Adrenal gland (tissue), 5 donors: ENCODE results near the gene PDE8A.

Experiments
- POLR2A ChIP-seq, 2 donors: fragments of 450-650 bp; IDR thresholded peaks; one replicate each; pipeline ENCODE4 v1.6.1; 2017; ENCODE audit warnings: antibody characterized with exemption in 2 of 2, mild to moderate bottlenecking in 2 of 2, moderate library complexity in 1 of 2
- TF ChIP-seq, protein P1 (sequence below), 6 experiments: fragments of 450-650 bp in 4 of 6; fragments of 200-600 bp in 2 of 6; sonication (generic) in 1 of 6; IDR thresholded peaks; 1 replicate in 5 of 6; 2 replicates in 1 of 6; pipeline versions ENCODE4 v1.5.1 to v1.8.0; 2016 to 2021; ENCODE audit warnings: antibody characterized with exemption in 6 of 6, mild to moderate bottlenecking in 2 of 6, moderate library complexity in 1 of 6
- donor health status: DM: no; HTN: no; CAD: no.

- TF ChIP-seq POLR2A (IDR thresholded peaks at IDR 0.05) = no peak
- TF ChIP-seq, protein P1, sequence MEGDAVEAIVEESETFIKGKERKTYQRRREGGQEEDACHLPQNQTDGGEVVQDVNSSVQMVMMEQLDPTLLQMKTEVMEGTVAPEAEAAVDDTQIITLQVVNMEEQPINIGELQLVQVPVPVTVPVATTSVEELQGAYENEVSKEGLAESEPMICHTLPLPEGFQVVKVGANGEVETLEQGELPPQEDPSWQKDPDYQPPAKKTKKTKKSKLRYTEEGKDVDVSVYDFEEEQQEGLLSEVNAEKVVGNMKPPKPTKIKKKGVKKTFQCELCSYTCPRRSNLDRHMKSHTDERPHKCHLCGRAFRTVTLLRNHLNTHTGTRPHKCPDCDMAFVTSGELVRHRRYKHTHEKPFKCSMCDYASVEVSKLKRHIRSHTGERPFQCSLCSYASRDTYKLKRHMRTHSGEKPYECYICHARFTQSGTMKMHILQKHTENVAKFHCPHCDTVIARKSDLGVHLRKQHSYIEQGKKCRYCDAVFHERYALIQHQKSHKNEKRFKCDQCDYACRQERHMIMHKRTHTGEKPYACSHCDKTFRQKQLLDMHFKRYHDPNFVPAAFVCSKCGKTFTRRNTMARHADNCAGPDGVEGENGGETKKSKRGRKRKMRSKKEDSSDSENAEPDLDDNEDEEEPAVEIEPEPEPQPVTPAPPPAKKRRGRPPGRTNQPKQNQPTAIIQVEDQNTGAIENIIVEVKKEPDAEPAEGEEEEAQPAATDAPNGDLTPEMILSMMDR (IDR thresholded peaks at IDR 0.05) = no peak
Observed at GRCh38 chr15:85031086-85031943, 49.7 kb downstream of the PDE8A start.
